Measurements from ENCODE around the gene MYL5.

MYL5 gene

GRCh38 chr4:658681-659667 is 15.4 kb upstream of the MYL5 start:
- Histone ChIP-seq H3K4me3 (ENCODE audit: insufficient read depth, low read length, poor library complexity, severe bottlenecking) (no peak overlapping the region), H3K9me3 (ENCODE audit: insufficient read depth, low read length) (no peaks in the 10 kb centered on the region), H3F3A (ENCODE audit: insufficient read depth) (no peaks in the 10 kb centered on the region), H3K9me2 (replicated peaks; ENCODE audit: insufficient read depth, low read length) (no peaks in the 10 kb centered on the region), H2AFZ (ENCODE audit: low read depth, low read length, severe bottlenecking) (no peak overlapping the region), H3K27ac (ENCODE audit: low read depth, low read length) (no peak overlapping the region), H3K36me3 (ENCODE audit: low read length) (no peaks in the 10 kb centered on the region), H3K27me3 (ENCODE audit: low read length) (no peaks in the 10 kb centered on the region), H4K20me1 (ENCODE audit: low read depth, low read length) (no peaks in the 10 kb centered on the region), H3K9ac (ENCODE audit: low read length) (no peak overlapping the region), H3K4me2 (ENCODE audit: low read depth, low read length, poor library complexity, severe bottlenecking) (no peak overlapping the region), H3K79me2 (ENCODE audit: insufficient read depth, low read length) (no peaks in the 10 kb centered on the region)
- TF ChIP-seq CTCF (IDR thresholded peaks at IDR 0.05; ENCODE audit: insufficient read depth, low read length, poor library complexity, severe bottlenecking) (no peak), EZH2phosphoT487 (conservative IDR thresholded peaks at IDR 0.05; ENCODE audit: low read length) (no peak)

- H3K9ac ChIP-seq (ENCODE audit: low read length): no peak overlapping the region
- H3K27ac ChIP-seq (ENCODE audit: low read depth, low read length): no peak overlapping the region
- H3K4me3 ChIP-seq (ENCODE audit: insufficient read depth, low read length, poor library complexity, severe bottlenecking): no peak overlapping the region
- H3F3A ChIP-seq (ENCODE audit: insufficient read depth): no peaks in the 10 kb centered on the region
- H3K4me2 ChIP-seq (ENCODE audit: low read depth, low read length, poor library complexity, severe bottlenecking): no peak overlapping the region
- no peaks in the 10 kb centered on the region for H3K36me3 ChIP-seq (ENCODE audit: low read length)
- no peaks in the 10 kb centered on the region for H3K9me3 ChIP-seq (ENCODE audit: insufficient read depth, low read length)
- H3K79me2 ChIP-seq (ENCODE audit: insufficient read depth, low read length): no peaks in the 10 kb centered on the region
- no peak for TF ChIP-seq CTCF (IDR thresholded peaks at IDR 0.05; ENCODE audit: insufficient read depth, low read length, poor library complexity, severe bottlenecking)
- TF ChIP-seq EZH2phosphoT487 (conservative IDR thresholded peaks at IDR 0.05; ENCODE audit: low read length): no peak
- H4K20me1 ChIP-seq (ENCODE audit: low read depth, low read length): no peaks in the 10 kb centered on the region
- no peaks in the 10 kb centered on the region for H3K27me3 ChIP-seq (ENCODE audit: low read length)
- no peaks in the 10 kb centered on the region for H3K9me2 ChIP-seq (replicated peaks; ENCODE audit: insufficient read depth, low read length)
- H2AFZ ChIP-seq (ENCODE audit: low read depth, low read length, severe bottlenecking): no peak overlapping the region
Observed at GRCh38 chr4:659851-660250, 14.5 kb upstream of the MYL5 start.

GRCh38 chr4:660401-660800 is 13.9 kb upstream of the MYL5 start:
- H3K9ac ChIP-seq (ENCODE audit: low read length): no peak overlapping the region
- H3K4me3 ChIP-seq (ENCODE audit: insufficient read depth, low read length, poor library complexity, severe bottlenecking): no peak overlapping the region
- H3K9me2 ChIP-seq (replicated peaks; ENCODE audit: insufficient read depth, low read length): no peaks in the 10 kb centered on the region
- H3K4me2 ChIP-seq (ENCODE audit: low read depth, low read length, poor library complexity, severe bottlenecking): no peak overlapping the region
- H3K36me3 ChIP-seq (ENCODE audit: low read length): no peaks in the 10 kb centered on the region
- H3K27me3 ChIP-seq (ENCODE audit: low read length): no peaks in the 10 kb centered on the region
- H2AFZ ChIP-seq (ENCODE audit: low read depth, low read length, severe bottlenecking): no peak overlapping the region
- TF ChIP-seq CTCF (IDR thresholded peaks at IDR 0.05; ENCODE audit: insufficient read depth, low read length, poor library complexity, severe bottlenecking) (no peak), EZH2phosphoT487 (conservative IDR thresholded peaks at IDR 0.05; ENCODE audit: low read length) (no peak)
- no peaks in the 10 kb centered on the region for H3K9me3 ChIP-seq (ENCODE audit: insufficient read depth, low read length)
- no peaks in the 10 kb centered on the region for H3K79me2 ChIP-seq (ENCODE audit: insufficient read depth, low read length)
- no peaks in the 10 kb centered on the region for H3F3A ChIP-seq (ENCODE audit: insufficient read depth)
- H3K27ac ChIP-seq (ENCODE audit: low read depth, low read length): no peak overlapping the region
- no peaks in the 10 kb centered on the region for H4K20me1 ChIP-seq (ENCODE audit: low read depth, low read length)
